ENCODE data around the gene ABCA1. TPM values are rescaled to one million over a fixed set of nuclear protein-coding genes. Genes with fewer than 3 reads are reported as not detected.

Gene ABCA1
- total RNA-seq, 4 donors from 2014 or later = 4.2 to 43.7 (median 21.7) TPM

- TF ChIP-seq CTCF (IDR thresholded peaks at IDR 0.05) (no peak), POLR2A (IDR thresholded peaks at IDR 0.05) (no peak)
- H3K4me1 ChIP-seq = peaks cover 0 to 16% (median 2%) of the 10 kb centered on the region in 4 donors
Observed at GRCh38 chr9:104972242-104972866, 44.4 kb upstream of the ABCA1 start.

GRCh38 chr9:104971511-104971910 is 43.6 kb upstream of the ABCA1 start:
- H3K4me1 ChIP-seq = peaks cover 0 to 16% (median 2%) of the 10 kb centered on the region in 4 donors
- no peaks in the 10 kb centered on the region for H3K36me3 ChIP-seq
- no peak overlapping the region for H3K4me3 ChIP-seq
- H3K27ac ChIP-seq = no peak overlapping the region
- no peak for TF ChIP-seq POLR2A (IDR thresholded peaks at IDR 0.05)
- TF ChIP-seq CTCF (IDR thresholded peaks at IDR 0.05) = no peak
- H3K27me3 ChIP-seq = no peaks in the 10 kb centered on the region
- DNase-seq = no peak
- no peaks in the 10 kb centered on the region for H3K9me3 ChIP-seq

More at GRCh38 chr9:104972242-104972866, 44.4 kb upstream of the ABCA1 start:
- no peak overlapping the region for H3K4me3 ChIP-seq
- H3K36me3 ChIP-seq = no peaks in the 10 kb centered on the region
- H3K27me3 ChIP-seq = no peaks in the 10 kb centered on the region
- no peaks in the 10 kb centered on the region for H3K9me3 ChIP-seq
- DNase-seq = no peak
- H3K27ac ChIP-seq = no peak overlapping the region

- Histone ChIP-seq H3K4me1 (peaks cover 0 to 16% (median 2%) of the 10 kb centered on the region in 4 donors), H3K9me3 (no peaks in the 10 kb centered on the region), H3K27ac (no peak overlapping the region), H3K4me3 (no peak overlapping the region), H3K27me3 (no peaks in the 10 kb centered on the region), H3K36me3 (no peaks in the 10 kb centered on the region)
- DNase-seq = no peak
- TF ChIP-seq POLR2A (IDR thresholded peaks at IDR 0.05) (no peak), CTCF (IDR thresholded peaks at IDR 0.05) (no peak)
Observed at GRCh38 chr9:104970271-104970987, 42.5 kb upstream of the ABCA1 start.

- no peak overlapping the region for H3K4me3 ChIP-seq
- H3K27ac ChIP-seq = peak overlapping the region in 3 of 4 donors; percentile 77 to 89 (median 85)
Observed at GRCh38 chr9:104969116-104969515, 41.2 kb upstream of the ABCA1 start.

More at GRCh38 chr9:104969116-104969515, 41.2 kb upstream of the ABCA1 start:
- H3K9me3 ChIP-seq = no peaks in the 10 kb centered on the region
- no peaks in the 10 kb centered on the region for H3K27me3 ChIP-seq
- no peak for DNase-seq
- H3K4me1 ChIP-seq = peaks cover 0 to 16% (median 2%) of the 10 kb centered on the region in 4 donors
- H3K36me3 ChIP-seq = no peaks in the 10 kb centered on the region
- TF ChIP-seq CTCF (IDR thresholded peaks at IDR 0.05) (no peak), POLR2A (IDR thresholded peaks at IDR 0.05) (no peak)

Measured in Peyer's patch (tissue), 4 donors.